ENCODE data around the gene SLC44A1. TPM values are rescaled to one million over a fixed set of nuclear protein-coding genes. Genes with fewer than 3 reads are reported as not detected.
A peak's percentile ranks its signal among the peaks of the same experiment; 100 is the strongest.

SLC44A1 gene
- polyA plus RNA-seq, 3 donors, result 6.9 to 52.1 (median 46.5) TPM

- H3K4me3 Mint-ChIP-seq, result no peak overlapping the region
- Histone ChIP-seq H3K9me3 (replicated peaks in 1 of 2; ENCODE audit: control insufficient read depth in 1 of 2, insufficient read depth in 1 of 2, low read length in 2 of 2) (no peaks in the 10 kb centered on the region), H3K36me3 (replicated peaks in 1 of 2; ENCODE audit: control insufficient read depth in 1 of 2, insufficient read depth in 2 of 2, low read length in 2 of 2) (peaks cover 29 to 72% of the 10 kb centered on the region in 2 donors), H2AFZ (ENCODE audit: insufficient read depth, low read depth, low read length, poor library complexity, severe bottlenecking) (no peak overlapping the region), H3K27ac (ENCODE audit: low read depth in 1 of 2, low read length in 2 of 2) (no peak overlapping the region), H3K9ac (ENCODE audit: insufficient read depth, low read length, poor library complexity, severe bottlenecking) (no peak overlapping the region), H3K27me3 (ENCODE audit: control insufficient read depth in 2 of 2, insufficient read depth in 2 of 2, low read length in 2 of 2) (no peaks in the 10 kb centered on the region), H3K4me1 (ENCODE audit: control insufficient read depth in 1 of 2, insufficient read depth in 2 of 2, low read length in 2 of 2) (no peaks in the 10 kb centered on the region), H4K20me1 (ENCODE audit: insufficient read depth, low read length) (no peaks in the 10 kb centered on the region), H3K4me3 (replicated peaks in 1 of 3; ENCODE audit: low read depth in 2 of 3, low read length in 3 of 3) (no peak overlapping the region), H3K79me2 (ENCODE audit: insufficient read depth, low read length) (no peaks in the 10 kb centered on the region), H3K4me2 (replicated peaks; ENCODE audit: extremely low read depth, low read length, poor library complexity, severe bottlenecking) (no peak overlapping the region)
- no peak for DNase-seq
- no peaks in the 10 kb centered on the region for H3K9me3 Mint-ChIP-seq
- no peak overlapping the region for H3K27ac Mint-ChIP-seq
- TF ChIP-seq CTCF (IDR thresholded peaks at IDR 0.05), result no peak
- intact Hi-C loops (cut with micrococcal nuclease), result no loop called here
- peaks cover 50 to 70% of the 10 kb centered on the region in 2 donors for H3K36me3 Mint-ChIP-seq
- WGBS (ENCODE audit: insufficient coverage), result no CpG with 5 or more reads among the region's 3 CpGs
- peaks cover 0 to 2% (median 0%) of the 10 kb centered on the region in 3 donors for H3K27me3 Mint-ChIP-seq (ENCODE audit: low read depth in 3 of 3)
- no peaks in the 10 kb centered on the region for H3K4me1 Mint-ChIP-seq
Measured at GRCh38 chr9:105357937-105358336, 113.5 kb downstream of the SLC44A1 start.

- Mint-ChIP-seq H3K9me3 (no peaks in the 10 kb centered on the region), H3K27me3 (ENCODE audit: low read depth in 3 of 3) (peaks cover 0 to 2% (median 0%) of the 10 kb centered on the region in 3 donors), H3K36me3 (peaks cover 57 to 77% of the 10 kb centered on the region in 2 donors), H3K27ac (peak overlapping the region in 1 of 7 donors; percentile 46), H3K4me1 (no peaks in the 10 kb centered on the region), H3K4me3 (no peak overlapping the region)
- no peak for DNase-seq
- WGBS (ENCODE audit: insufficient coverage), result 100% methylated on average over 3 of the region's 3 CpGs
- TF ChIP-seq CTCF (IDR thresholded peaks at IDR 0.05), result no peak
- no peak overlapping the region for H3K4me2 ChIP-seq (replicated peaks; ENCODE audit: extremely low read depth, low read length, poor library complexity, severe bottlenecking)
- no peaks in the 10 kb centered on the region for H3K27me3 ChIP-seq (ENCODE audit: control insufficient read depth in 2 of 2, insufficient read depth in 2 of 2, low read length in 2 of 2)
- no peaks in the 10 kb centered on the region for H3K9me3 ChIP-seq (replicated peaks in 1 of 2; ENCODE audit: control insufficient read depth in 1 of 2, insufficient read depth in 1 of 2, low read length in 2 of 2)
- H3K4me1 ChIP-seq (ENCODE audit: control insufficient read depth in 1 of 2, insufficient read depth in 2 of 2, low read length in 2 of 2), result no peaks in the 10 kb centered on the region
- H4K20me1 ChIP-seq (ENCODE audit: insufficient read depth, low read length), result no peaks in the 10 kb centered on the region
- no peak overlapping the region for H3K4me3 ChIP-seq (replicated peaks in 1 of 3; ENCODE audit: low read depth in 2 of 3, low read length in 3 of 3)
- intact Hi-C loops (cut with micrococcal nuclease), result no loop called here
- no peak overlapping the region for H2AFZ ChIP-seq (ENCODE audit: insufficient read depth, low read depth, low read length, poor library complexity, severe bottlenecking)
- H3K36me3 ChIP-seq (replicated peaks in 1 of 2; ENCODE audit: control insufficient read depth in 1 of 2, insufficient read depth in 2 of 2, low read length in 2 of 2), result peaks cover 37 to 91% of the 10 kb centered on the region in 2 donors
- H3K79me2 ChIP-seq (ENCODE audit: insufficient read depth, low read length), result no peaks in the 10 kb centered on the region
- no peak overlapping the region for H3K9ac ChIP-seq (ENCODE audit: insufficient read depth, low read length, poor library complexity, severe bottlenecking)
- H3K27ac ChIP-seq (ENCODE audit: low read depth in 1 of 2, low read length in 2 of 2), result no peak overlapping the region
Measured at GRCh38 chr9:105359892-105360291, 115.4 kb downstream of the SLC44A1 start.
